Measurements from ENCODE around the gene C2orf42.

- peak; percentile 29 for TF ChIP-seq CTCF (IDR thresholded peaks at IDR 0.05; ENCODE audit: borderline replicate concordance, extremely low read depth, low read length, poor library complexity, severe bottlenecking)
- no peak for TF ChIP-seq EZH2 (IDR thresholded peaks at IDR 0.05; ENCODE audit: borderline replicate concordance, low read depth, low read length, severe bottlenecking)
Measured at GRCh38 chr2:70103531-70104061, 87.2 kb downstream of the C2orf42 start.

Data from DND-41 (cell line).